ENCODE data around the gene SRD5A3.

Gene SRD5A3

DNA sequence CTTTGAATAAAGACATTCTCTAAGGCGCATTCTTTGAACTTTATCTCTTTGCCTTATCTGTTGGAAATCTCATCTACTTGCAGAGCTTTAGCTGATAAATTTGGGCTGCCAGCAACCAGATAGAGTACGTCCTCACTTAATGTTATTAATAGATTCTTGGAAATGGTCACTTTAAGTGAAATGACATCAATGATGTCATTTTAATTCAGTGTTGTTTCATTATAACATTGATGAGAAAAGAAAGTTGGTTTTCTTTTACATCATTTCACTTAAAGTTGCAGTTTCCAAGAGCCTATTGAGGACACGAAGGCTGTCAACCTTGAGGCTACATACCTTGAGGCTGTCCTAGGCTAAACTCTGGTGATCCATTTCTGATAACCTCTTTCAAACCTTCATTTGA, 59.0 kb downstream of the SRD5A3 start:
- no peak for DNase-seq (ENCODE audit: low read depth)
- no peak overlapping the region for H3K4me3 ChIP-seq (replicated peaks; ENCODE audit: low read depth, low read length)
- TF ChIP-seq, protein P1, sequence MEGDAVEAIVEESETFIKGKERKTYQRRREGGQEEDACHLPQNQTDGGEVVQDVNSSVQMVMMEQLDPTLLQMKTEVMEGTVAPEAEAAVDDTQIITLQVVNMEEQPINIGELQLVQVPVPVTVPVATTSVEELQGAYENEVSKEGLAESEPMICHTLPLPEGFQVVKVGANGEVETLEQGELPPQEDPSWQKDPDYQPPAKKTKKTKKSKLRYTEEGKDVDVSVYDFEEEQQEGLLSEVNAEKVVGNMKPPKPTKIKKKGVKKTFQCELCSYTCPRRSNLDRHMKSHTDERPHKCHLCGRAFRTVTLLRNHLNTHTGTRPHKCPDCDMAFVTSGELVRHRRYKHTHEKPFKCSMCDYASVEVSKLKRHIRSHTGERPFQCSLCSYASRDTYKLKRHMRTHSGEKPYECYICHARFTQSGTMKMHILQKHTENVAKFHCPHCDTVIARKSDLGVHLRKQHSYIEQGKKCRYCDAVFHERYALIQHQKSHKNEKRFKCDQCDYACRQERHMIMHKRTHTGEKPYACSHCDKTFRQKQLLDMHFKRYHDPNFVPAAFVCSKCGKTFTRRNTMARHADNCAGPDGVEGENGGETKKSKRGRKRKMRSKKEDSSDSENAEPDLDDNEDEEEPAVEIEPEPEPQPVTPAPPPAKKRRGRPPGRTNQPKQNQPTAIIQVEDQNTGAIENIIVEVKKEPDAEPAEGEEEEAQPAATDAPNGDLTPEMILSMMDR (IDR thresholded peaks at IDR 0.05; ENCODE audit: low read length, missing control alignments) = no peak

DNA sequence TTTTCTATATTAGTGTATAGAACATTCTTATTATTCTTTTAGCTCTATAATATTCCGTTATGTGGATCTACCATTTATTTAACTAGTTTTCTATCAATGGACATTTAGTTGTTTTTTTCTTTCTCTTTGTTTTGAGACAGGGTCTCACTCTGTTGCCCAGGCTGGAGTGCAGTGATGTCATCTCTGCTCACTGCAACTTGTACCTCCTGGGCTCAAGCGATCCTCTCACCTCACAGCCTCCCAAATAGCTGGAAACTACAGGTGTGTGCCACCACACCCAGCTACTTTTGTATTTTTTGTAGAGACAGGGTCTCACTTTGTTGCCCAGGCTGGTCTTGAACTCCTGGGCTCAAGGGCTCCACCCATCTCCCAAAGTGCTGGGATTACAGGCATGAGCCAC, 60.5 kb downstream of the SRD5A3 start:
- no peak for DNase-seq (ENCODE audit: low read depth)
- TF ChIP-seq, protein P1 (IDR thresholded peaks at IDR 0.05; ENCODE audit: low read length, missing control alignments) = no peak
- no peak overlapping the region for H3K4me3 ChIP-seq (replicated peaks; ENCODE audit: low read depth, low read length)

DNA sequence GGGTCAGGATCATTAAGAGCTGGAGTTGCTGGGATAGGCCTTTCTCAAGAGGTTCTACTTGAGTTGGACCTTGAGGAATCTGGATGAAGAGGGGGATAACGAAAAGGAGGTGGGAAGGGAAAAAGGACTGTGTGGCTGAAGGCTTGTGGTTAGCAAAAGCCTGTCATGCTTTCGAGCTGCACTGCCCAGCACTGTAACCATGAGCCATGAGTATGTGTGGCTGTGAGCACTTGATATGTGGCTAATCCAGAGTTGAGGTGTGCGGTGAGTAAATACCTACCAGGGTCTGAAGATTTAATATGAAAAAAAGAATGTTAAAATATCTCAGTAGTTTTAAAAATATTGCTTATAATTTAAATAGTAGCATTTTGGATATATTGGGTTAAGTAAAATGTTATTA, 61.1 kb downstream of the SRD5A3 start:
- no peak overlapping the region for H3K4me3 ChIP-seq (replicated peaks; ENCODE audit: low read depth, low read length)
- TF ChIP-seq, protein P1 (IDR thresholded peaks at IDR 0.05; ENCODE audit: low read length, missing control alignments) = no peak
- DNase-seq (ENCODE audit: low read depth) = no peak

- H3K4me3 ChIP-seq (replicated peaks; ENCODE audit: low read depth, low read length) = no peak overlapping the region
- TF ChIP-seq, protein P1 (IDR thresholded peaks at IDR 0.05; ENCODE audit: low read length, missing control alignments) = no peak
- DNase-seq (ENCODE audit: low read depth) = no peak
These were observed 61.7 kb downstream of the SRD5A3 start for GRCh38 chr4:55407764-55408163.

DNA sequence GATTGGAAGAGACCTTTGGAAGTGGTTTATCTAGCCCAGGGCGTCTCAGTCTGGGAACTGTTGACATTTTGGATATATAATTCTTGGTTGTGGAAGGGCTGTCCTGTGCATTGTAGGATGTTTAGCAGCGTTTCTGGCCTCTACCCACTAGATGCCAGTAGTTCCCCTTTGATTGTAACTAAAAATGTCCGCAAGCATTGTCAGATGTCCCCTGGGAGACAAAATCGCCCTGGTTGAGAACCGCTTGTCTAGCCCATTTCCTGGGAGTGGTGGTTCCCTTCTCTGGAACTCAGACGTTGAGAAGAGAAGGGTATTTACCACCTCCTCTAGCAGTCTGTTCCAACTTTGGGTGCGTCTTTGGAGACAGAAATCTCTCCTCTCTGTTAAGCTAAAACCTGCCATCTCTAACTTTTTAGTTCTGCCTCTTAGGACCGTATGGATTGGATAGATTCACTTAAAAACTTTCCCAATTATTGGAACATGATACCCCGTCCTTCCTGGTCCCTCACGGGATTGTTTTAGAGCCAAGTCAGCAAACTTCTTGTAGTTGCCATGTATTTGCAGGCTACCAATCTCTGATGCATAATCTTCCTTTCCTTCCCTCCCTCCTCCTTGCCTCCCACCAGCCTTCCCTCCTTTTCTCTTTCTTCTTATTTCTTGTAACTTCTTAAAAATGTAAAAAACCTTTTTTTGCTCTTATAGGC, 63.6 kb downstream of the SRD5A3 start:
- TF ChIP-seq, protein P1 (IDR thresholded peaks at IDR 0.05; ENCODE audit: low read length, missing control alignments) = peak; percentile 51
- DNase-seq (ENCODE audit: low read depth) = peak; percentile 70
- H3K4me3 ChIP-seq (replicated peaks; ENCODE audit: low read depth, low read length) = no peak overlapping the region

DNA sequence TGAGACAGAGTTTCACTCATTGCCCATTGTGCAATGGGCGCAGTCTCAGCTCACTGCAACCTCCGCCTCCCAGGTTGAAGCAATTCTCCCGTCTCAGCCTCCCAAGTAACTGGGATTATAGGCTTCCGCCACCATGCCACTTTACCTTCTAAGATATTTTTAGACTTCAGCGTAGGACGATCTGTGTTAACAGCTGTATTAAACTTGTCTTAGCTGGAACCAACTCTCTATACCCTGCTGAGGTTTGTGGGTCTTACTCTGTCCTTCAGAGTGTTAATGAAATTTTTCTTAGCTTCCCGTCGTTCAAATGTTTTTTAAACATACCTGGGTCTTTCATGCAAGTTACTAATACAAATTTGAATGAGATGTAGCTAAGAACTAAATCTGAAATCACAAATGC, 64.4 kb downstream of the SRD5A3 start:
- no peak overlapping the region for H3K4me3 ChIP-seq (replicated peaks; ENCODE audit: low read depth, low read length)
- no peak for DNase-seq (ENCODE audit: low read depth)
- TF ChIP-seq, protein P1 (IDR thresholded peaks at IDR 0.05; ENCODE audit: low read length, missing control alignments) = no peak

- TF ChIP-seq, protein P1 (IDR thresholded peaks at IDR 0.05; ENCODE audit: low read length, missing control alignments) = no peak
- H3K4me3 ChIP-seq (replicated peaks; ENCODE audit: low read depth, low read length) = no peak overlapping the region
- DNase-seq (ENCODE audit: low read depth) = no peak
These were observed 65.6 kb downstream of the SRD5A3 start for GRCh38 chr4:55411621-55412020.
